SHP77 treated with DMSO at 0.1 percent for 48 hours (cell line): ENCODE measurements around the gene CDIPT.

Experiments
- DNase-seq: peaks from one replicate; lab custom pipeline; 2025; lab: John Stamatoyannopoulos, UW

Gene CDIPT

DNA sequence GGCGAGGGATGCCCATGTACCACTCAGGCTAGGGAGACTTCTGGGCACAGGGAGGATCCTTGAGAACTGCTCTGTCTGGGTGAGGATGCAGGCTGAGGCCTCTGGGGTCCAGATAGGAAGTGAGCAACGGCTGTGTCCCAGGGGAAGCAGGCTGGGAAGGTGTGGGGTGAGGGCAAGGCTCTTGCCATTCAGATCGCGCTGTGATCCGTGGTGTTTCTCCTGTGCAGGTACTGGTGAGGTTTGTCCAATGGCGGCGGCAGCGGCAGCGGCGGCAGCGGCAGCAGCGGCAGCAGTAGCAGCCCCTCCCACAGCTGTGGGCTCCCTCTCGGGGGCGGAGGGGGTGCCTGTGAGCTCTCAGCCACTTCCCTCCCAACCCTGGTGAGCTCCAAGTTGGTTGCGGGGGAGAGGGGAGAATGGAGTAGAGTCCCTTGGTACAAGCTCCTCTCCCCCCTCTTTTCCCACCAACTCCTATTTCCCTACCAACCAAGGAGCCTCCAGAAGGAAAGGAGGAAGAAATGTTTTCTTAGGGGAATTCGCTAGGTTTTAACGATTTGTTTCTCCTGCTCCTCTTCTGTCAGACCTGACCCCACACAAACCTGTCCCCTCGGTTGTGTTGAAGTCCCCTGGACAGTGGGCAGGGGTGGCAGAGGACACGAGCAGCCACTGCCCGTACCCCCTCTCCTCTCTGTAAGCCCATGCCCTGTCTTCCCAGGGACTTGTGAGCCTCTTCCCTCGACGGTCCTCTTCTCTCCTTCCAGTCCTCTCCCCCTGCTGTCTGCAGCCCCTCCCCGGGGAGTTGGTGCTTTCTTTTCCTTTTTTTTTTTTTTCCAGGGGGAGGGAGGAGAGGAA, 53.0 kb downstream of the CDIPT start:
- DNase-seq: no peak

DNA sequence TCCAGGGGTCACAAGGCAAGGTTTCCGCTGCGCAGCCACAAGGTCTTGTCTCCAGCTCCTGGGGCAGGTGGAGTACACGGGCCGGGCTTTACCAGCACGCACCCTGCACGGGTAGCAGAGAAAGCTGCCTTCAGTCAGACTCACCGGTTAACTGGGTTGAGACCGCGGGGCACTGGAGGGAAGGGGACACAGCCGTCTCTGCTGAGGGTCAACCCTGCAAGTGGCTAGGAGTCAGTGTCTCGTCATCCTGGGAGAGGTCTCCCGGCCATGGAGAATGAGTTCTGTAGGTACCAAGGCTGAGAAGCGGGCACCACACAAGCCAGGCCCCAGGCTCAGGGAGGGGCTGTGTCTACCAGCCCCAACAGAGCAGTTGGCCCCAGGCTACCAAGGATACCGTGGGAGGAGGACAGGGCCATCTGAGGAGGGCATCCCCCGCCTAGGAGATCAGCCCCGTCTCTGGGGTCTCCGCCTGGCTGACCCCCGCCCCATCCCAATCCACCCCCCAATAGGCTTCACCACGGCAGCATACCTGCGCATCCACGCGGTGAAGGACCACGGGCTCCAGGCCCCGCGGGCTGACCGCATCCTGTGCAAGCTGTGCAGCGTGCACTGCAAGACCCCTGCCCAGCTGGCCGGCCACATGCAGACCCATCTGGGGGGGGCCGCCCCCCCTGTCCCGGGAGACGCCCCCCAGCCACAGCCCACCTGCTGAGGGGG, 53.8 kb downstream of the CDIPT start:
- no peak for DNase-seq
